ENCODE results near the gene STARD5.

Gene STARD5

GRCh38 chr15:81291916-81292522 lies 31.9 kb downstream of the STARD5 start:
- no peaks in the 10 kb centered on the region for H3K36me3 ChIP-seq (ENCODE audit: insufficient read depth, low read length)
- no peaks in the 10 kb centered on the region for H3K9me3 ChIP-seq (ENCODE audit: low read depth, low read length)
- TF ChIP-seq POLR2AphosphoS5 (IDR thresholded peaks at IDR 0.05; ENCODE audit: borderline replicate concordance, low read depth, low read length) (no peak), FOXP2 (optimal IDR thresholded peaks at IDR 0.05; ENCODE audit: control extremely low read depth, extremely low read length, insufficient read depth) (no peak), EZH2 (IDR thresholded peaks at IDR 0.05) (no peak)
- DNase-seq (ENCODE audit: low read depth, low spot score), result no peak
- H3K27ac ChIP-seq, result no peak overlapping the region
- H3K9ac ChIP-seq (ENCODE audit: insufficient read length), result no peak overlapping the region
- no peak overlapping the region for H3K4me3 ChIP-seq

- TF ChIP-seq EZH2 (IDR thresholded peaks at IDR 0.05), result no peak
- no peak for TF ChIP-seq POLR2AphosphoS5 (IDR thresholded peaks at IDR 0.05; ENCODE audit: borderline replicate concordance, low read depth, low read length)
- TF ChIP-seq FOXP2 (optimal IDR thresholded peaks at IDR 0.05; ENCODE audit: control extremely low read depth, extremely low read length, insufficient read depth), result no peak
- no peaks in the 10 kb centered on the region for H3K9me3 ChIP-seq (ENCODE audit: low read depth, low read length)
- no peaks in the 10 kb centered on the region for H3K36me3 ChIP-seq (ENCODE audit: insufficient read depth, low read length)
- no peak overlapping the region for H3K9ac ChIP-seq (ENCODE audit: insufficient read length)
- no peak for DNase-seq (ENCODE audit: low read depth, low spot score)
- no peak overlapping the region for H3K27ac ChIP-seq
- H3K4me3 ChIP-seq, result no peak overlapping the region
Observed at GRCh38 chr15:81289910-81290309, 34.0 kb downstream of the STARD5 start.

- no peak for DNase-seq (ENCODE audit: low read depth, low spot score)
- no peak overlapping the region for H3K4me3 ChIP-seq
- H3K36me3 ChIP-seq (ENCODE audit: insufficient read depth, low read length), result no peaks in the 10 kb centered on the region
- TF ChIP-seq EZH2 (IDR thresholded peaks at IDR 0.05) (no peak), FOXP2 (optimal IDR thresholded peaks at IDR 0.05; ENCODE audit: control extremely low read depth, extremely low read length, insufficient read depth) (no peak), POLR2AphosphoS5 (IDR thresholded peaks at IDR 0.05; ENCODE audit: borderline replicate concordance, low read depth, low read length) (no peak)
- H3K9ac ChIP-seq (ENCODE audit: insufficient read length), result no peak overlapping the region
- no peaks in the 10 kb centered on the region for H3K9me3 ChIP-seq (ENCODE audit: low read depth, low read length)
- H3K27ac ChIP-seq, result no peak overlapping the region
Observed at GRCh38 chr15:81288616-81289015, 35.3 kb downstream of the STARD5 start.

- DNase-seq (ENCODE audit: low read depth, low spot score), result no peak
- H3K27ac ChIP-seq, result no peak overlapping the region
- TF ChIP-seq POLR2AphosphoS5 (IDR thresholded peaks at IDR 0.05; ENCODE audit: borderline replicate concordance, low read depth, low read length), result no peak
- no peak for TF ChIP-seq EZH2 (IDR thresholded peaks at IDR 0.05)
- TF ChIP-seq FOXP2 (optimal IDR thresholded peaks at IDR 0.05; ENCODE audit: control extremely low read depth, extremely low read length, insufficient read depth), result no peak
- no peak overlapping the region for H3K9ac ChIP-seq (ENCODE audit: insufficient read length)
- H3K36me3 ChIP-seq (ENCODE audit: insufficient read depth, low read length), result no peaks in the 10 kb centered on the region
- H3K9me3 ChIP-seq (ENCODE audit: low read depth, low read length), result no peaks in the 10 kb centered on the region
- no peak overlapping the region for H3K4me3 ChIP-seq
Observed at GRCh38 chr15:81288040-81288439, 35.9 kb downstream of the STARD5 start.

- no peak for DNase-seq (ENCODE audit: low read depth, low spot score)
- Histone ChIP-seq H3K9me3 (ENCODE audit: low read depth, low read length) (no peaks in the 10 kb centered on the region), H3K4me3 (no peak overlapping the region), H3K9ac (ENCODE audit: insufficient read length) (no peak overlapping the region), H3K36me3 (ENCODE audit: insufficient read depth, low read length) (no peaks in the 10 kb centered on the region), H3K27ac (no peak overlapping the region)
- TF ChIP-seq POLR2AphosphoS5 (IDR thresholded peaks at IDR 0.05; ENCODE audit: borderline replicate concordance, low read depth, low read length) (no peak), EZH2 (IDR thresholded peaks at IDR 0.05) (no peak), FOXP2 (optimal IDR thresholded peaks at IDR 0.05; ENCODE audit: control extremely low read depth, extremely low read length, insufficient read depth) (no peak)
Observed at GRCh38 chr15:81286621-81287121, 37.3 kb downstream of the STARD5 start.

- Histone ChIP-seq H3K4me3 (no peak overlapping the region), H3K9me3 (ENCODE audit: low read depth, low read length) (no peaks in the 10 kb centered on the region), H3K36me3 (ENCODE audit: insufficient read depth, low read length) (no peaks in the 10 kb centered on the region), H3K27ac (no peak overlapping the region), H3K9ac (ENCODE audit: insufficient read length) (no peak overlapping the region)
- no peak for TF ChIP-seq EZH2 (IDR thresholded peaks at IDR 0.05)
- no peak for TF ChIP-seq FOXP2 (optimal IDR thresholded peaks at IDR 0.05; ENCODE audit: control extremely low read depth, extremely low read length, insufficient read depth)
- no peak for TF ChIP-seq POLR2AphosphoS5 (IDR thresholded peaks at IDR 0.05; ENCODE audit: borderline replicate concordance, low read depth, low read length)
- DNase-seq (ENCODE audit: low read depth, low spot score), result no peak
Observed at GRCh38 chr15:81285461-81285860, 38.5 kb downstream of the STARD5 start.

GRCh38 chr15:81284256-81285031 lies 39.5 kb downstream of the STARD5 start:
- no peak for TF ChIP-seq POLR2AphosphoS5 (IDR thresholded peaks at IDR 0.05; ENCODE audit: borderline replicate concordance, low read depth, low read length)
- no peak for TF ChIP-seq EZH2 (IDR thresholded peaks at IDR 0.05)
- no peak for TF ChIP-seq FOXP2 (optimal IDR thresholded peaks at IDR 0.05; ENCODE audit: control extremely low read depth, extremely low read length, insufficient read depth)
- no peaks in the 10 kb centered on the region for H3K9me3 ChIP-seq (ENCODE audit: low read depth, low read length)
- no peak overlapping the region for H3K4me3 ChIP-seq
- H3K27ac ChIP-seq, result no peak overlapping the region
- no peaks in the 10 kb centered on the region for H3K36me3 ChIP-seq (ENCODE audit: insufficient read depth, low read length)
- DNase-seq (ENCODE audit: low read depth, low spot score), result no peak
- no peak overlapping the region for H3K9ac ChIP-seq (ENCODE audit: insufficient read length)

- no peaks in the 10 kb centered on the region for H3K36me3 ChIP-seq (ENCODE audit: insufficient read depth, low read length)
- no peak for DNase-seq (ENCODE audit: low read depth, low spot score)
- H3K9me3 ChIP-seq (ENCODE audit: low read depth, low read length), result no peaks in the 10 kb centered on the region
- no peak overlapping the region for H3K27ac ChIP-seq
- no peak overlapping the region for H3K9ac ChIP-seq (ENCODE audit: insufficient read length)
- TF ChIP-seq POLR2AphosphoS5 (IDR thresholded peaks at IDR 0.05; ENCODE audit: borderline replicate concordance, low read depth, low read length), result no peak
- TF ChIP-seq FOXP2 (optimal IDR thresholded peaks at IDR 0.05; ENCODE audit: control extremely low read depth, extremely low read length, insufficient read depth), result no peak
- TF ChIP-seq EZH2 (IDR thresholded peaks at IDR 0.05), result no peak
- no peak overlapping the region for H3K4me3 ChIP-seq
Observed at GRCh38 chr15:81282911-81283310, 41.0 kb downstream of the STARD5 start.
